SK-N-SH (cell line): ENCODE data around the gene WSB2.

Source experiments
- EP300 ChIP-seq, 2 experiments: IDR thresholded peaks; 2 replicates each; pipeline versions ENCODE4 v1.4.0 to v1.6.1; 2012; ENCODE audit warnings: borderline replicate concordance in 1 of 2, low read depth in 1 of 2, low read length in 1 of 2
- EZH2phosphoT487 ChIP-seq: fragments of 200-600 bp; sonication (generic); IDR thresholded peaks from 2 replicates; pipeline ENCODE4 v1.6.1; 2017; ENCODE audit warnings: low read depth, mixed run types, mild to moderate bottlenecking, antibody characterized with exemption, moderate library complexity, borderline replicate concordance
- FOSL2 ChIP-seq: IDR thresholded peaks from 2 replicates; pipeline ENCODE4 v1.4.0; 2012; ENCODE audit warnings: low read depth, mild to moderate bottlenecking, moderate library complexity, borderline replicate concordance
- FOXJ3 ChIP-seq: sonication (generic); formaldehyde crosslinking; IDR thresholded peaks from 2 replicates; pipeline ENCODE4 v1.5.1; 2020; ENCODE audit warnings: mild to moderate bottlenecking, missing genetic modification reagents
- MXI1 ChIP-seq: IDR thresholded peaks from 2 replicates; pipeline ENCODE4 v1.6.1; 2012; ENCODE audit warnings: mild to moderate bottlenecking, low read depth, low read length, improper control_type of control experiment
- POLR2AphosphoS5 ChIP-seq: IDR thresholded peaks from 2 replicates; pipeline ENCODE4 v1.6.1; 2012; ENCODE audit warnings: low read depth, low read length
- RAD21 ChIP-seq: IDR thresholded peaks from 2 replicates; pipeline ENCODE4 v1.6.1; 2012; ENCODE audit warnings: mild to moderate bottlenecking, low read length
- RXRA ChIP-seq: IDR thresholded peaks from 2 replicates; pipeline ENCODE4 v1.4.0; 2012; ENCODE audit warnings: low read depth, mild to moderate bottlenecking, borderline replicate concordance
- YY1 ChIP-seq: IDR thresholded peaks from 2 replicates; pipeline ENCODE4 v1.4.0; 2012; ENCODE audit warnings: low read depth, mild to moderate bottlenecking
- TF ChIP-seq, protein P1 (sequence below): fragments of 200-600 bp; sonication (generic); IDR thresholded peaks from 2 replicates; pipeline ENCODE4 v1.6.1; 2017; ENCODE audit warnings: antibody characterized with exemption, mild to moderate bottlenecking, moderate library complexity
- TF ChIP-seq, protein P2 (sequence below): fragments of 150-350 bp; IDR thresholded peaks from 2 replicates; pipeline ENCODE4 v1.6.1; 2017; ENCODE audit warnings: antibody characterized with exemption, low read length, low read depth, borderline replicate concordance
- TF ChIP-seq, protein P3 (sequence below): IDR thresholded peaks from 2 replicates; pipeline ENCODE4 v1.4.0; 2012; ENCODE audit warnings: low read depth
- TF ChIP-seq, protein P4 (sequence below): IDR thresholded peaks from 2 replicates; pipeline ENCODE4 v1.6.1; 2012; ENCODE audit warnings: mild to moderate bottlenecking, low read depth, low read length, moderate library complexity

DNA sequence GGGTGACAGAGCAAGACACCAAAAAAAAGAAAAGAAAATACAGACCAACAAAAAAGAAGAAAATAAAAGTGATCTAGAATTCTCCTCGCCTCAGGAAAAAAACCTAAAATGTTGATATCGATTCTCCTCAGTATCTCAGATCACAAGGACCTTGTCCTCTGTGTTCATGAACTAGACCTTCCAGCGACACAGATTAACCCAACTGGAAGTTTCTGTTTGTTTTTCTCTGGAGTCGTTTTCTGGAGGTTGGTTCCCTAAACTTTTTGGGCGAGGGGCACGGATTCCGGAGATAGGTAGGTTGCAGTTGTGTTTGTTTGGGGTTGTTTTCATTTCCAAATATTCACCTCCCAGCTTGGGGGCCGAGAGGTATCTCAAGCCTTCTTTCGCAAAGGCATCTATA lies 45.0 kb downstream of the WSB2 start:
- no peak for TF ChIP-seq POLR2AphosphoS5
- TF ChIP-seq, protein P1, sequence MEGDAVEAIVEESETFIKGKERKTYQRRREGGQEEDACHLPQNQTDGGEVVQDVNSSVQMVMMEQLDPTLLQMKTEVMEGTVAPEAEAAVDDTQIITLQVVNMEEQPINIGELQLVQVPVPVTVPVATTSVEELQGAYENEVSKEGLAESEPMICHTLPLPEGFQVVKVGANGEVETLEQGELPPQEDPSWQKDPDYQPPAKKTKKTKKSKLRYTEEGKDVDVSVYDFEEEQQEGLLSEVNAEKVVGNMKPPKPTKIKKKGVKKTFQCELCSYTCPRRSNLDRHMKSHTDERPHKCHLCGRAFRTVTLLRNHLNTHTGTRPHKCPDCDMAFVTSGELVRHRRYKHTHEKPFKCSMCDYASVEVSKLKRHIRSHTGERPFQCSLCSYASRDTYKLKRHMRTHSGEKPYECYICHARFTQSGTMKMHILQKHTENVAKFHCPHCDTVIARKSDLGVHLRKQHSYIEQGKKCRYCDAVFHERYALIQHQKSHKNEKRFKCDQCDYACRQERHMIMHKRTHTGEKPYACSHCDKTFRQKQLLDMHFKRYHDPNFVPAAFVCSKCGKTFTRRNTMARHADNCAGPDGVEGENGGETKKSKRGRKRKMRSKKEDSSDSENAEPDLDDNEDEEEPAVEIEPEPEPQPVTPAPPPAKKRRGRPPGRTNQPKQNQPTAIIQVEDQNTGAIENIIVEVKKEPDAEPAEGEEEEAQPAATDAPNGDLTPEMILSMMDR, result no peak
- TF ChIP-seq, protein P2, sequence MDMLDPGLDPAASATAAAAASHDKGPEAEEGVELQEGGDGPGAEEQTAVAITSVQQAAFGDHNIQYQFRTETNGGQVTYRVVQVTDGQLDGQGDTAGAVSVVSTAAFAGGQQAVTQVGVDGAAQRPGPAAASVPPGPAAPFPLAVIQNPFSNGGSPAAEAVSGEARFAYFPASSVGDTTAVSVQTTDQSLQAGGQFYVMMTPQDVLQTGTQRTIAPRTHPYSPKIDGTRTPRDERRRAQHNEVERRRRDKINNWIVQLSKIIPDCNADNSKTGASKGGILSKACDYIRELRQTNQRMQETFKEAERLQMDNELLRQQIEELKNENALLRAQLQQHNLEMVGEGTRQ, result no peak
- no peak for TF ChIP-seq RAD21
- no peak for TF ChIP-seq EP300 (IDR thresholded peaks at IDR 0.05; ENCODE audit: borderline replicate concordance in 1 of 2, low read depth in 1 of 2, low read length in 1 of 2)
- no peak for TF ChIP-seq MXI1
- no peak for TF ChIP-seq YY1
- TF ChIP-seq FOXJ3, result no peak
- no peak for TF ChIP-seq RXRA
- TF ChIP-seq, protein P3, sequence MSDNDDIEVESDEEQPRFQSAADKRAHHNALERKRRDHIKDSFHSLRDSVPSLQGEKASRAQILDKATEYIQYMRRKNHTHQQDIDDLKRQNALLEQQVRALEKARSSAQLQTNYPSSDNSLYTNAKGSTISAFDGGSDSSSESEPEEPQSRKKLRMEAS, result no peak
- TF ChIP-seq, protein P4, sequence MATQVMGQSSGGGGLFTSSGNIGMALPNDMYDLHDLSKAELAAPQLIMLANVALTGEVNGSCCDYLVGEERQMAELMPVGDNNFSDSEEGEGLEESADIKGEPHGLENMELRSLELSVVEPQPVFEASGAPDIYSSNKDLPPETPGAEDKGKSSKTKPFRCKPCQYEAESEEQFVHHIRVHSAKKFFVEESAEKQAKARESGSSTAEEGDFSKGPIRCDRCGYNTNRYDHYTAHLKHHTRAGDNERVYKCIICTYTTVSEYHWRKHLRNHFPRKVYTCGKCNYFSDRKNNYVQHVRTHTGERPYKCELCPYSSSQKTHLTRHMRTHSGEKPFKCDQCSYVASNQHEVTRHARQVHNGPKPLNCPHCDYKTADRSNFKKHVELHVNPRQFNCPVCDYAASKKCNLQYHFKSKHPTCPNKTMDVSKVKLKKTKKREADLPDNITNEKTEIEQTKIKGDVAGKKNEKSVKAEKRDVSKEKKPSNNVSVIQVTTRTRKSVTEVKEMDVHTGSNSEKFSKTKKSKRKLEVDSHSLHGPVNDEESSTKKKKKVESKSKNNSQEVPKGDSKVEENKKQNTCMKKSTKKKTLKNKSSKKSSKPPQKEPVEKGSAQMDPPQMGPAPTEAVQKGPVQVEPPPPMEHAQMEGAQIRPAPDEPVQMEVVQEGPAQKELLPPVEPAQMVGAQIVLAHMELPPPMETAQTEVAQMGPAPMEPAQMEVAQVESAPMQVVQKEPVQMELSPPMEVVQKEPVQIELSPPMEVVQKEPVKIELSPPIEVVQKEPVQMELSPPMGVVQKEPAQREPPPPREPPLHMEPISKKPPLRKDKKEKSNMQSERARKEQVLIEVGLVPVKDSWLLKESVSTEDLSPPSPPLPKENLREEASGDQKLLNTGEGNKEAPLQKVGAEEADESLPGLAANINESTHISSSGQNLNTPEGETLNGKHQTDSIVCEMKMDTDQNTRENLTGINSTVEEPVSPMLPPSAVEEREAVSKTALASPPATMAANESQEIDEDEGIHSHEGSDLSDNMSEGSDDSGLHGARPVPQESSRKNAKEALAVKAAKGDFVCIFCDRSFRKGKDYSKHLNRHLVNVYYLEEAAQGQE, result no peak
- no peak for TF ChIP-seq EZH2phosphoT487
- no peak for TF ChIP-seq FOSL2
